A549 treated with Hydrocortisone at 1 μM for 4 hours (cell line): ENCODE data around the gene TXNDC16. TPM values are rescaled to one million over a fixed set of nuclear protein-coding genes. Genes with fewer than 3 reads are reported as not detected.

ENCODE experiments used
- total RNA-seq: library from RNA; stranded (reverse); fragments of 200-300 nt; extraction: Qiagen RNA extraction; gene quantifications from 5 replicates; pipeline ENCODE4 v1.2.3, GENCODE V29; 2022

TXNDC16 gene
- total RNA-seq = 0.92 to 1.4 TPM (median 0.98 TPM) in 5 replicates

DNA sequence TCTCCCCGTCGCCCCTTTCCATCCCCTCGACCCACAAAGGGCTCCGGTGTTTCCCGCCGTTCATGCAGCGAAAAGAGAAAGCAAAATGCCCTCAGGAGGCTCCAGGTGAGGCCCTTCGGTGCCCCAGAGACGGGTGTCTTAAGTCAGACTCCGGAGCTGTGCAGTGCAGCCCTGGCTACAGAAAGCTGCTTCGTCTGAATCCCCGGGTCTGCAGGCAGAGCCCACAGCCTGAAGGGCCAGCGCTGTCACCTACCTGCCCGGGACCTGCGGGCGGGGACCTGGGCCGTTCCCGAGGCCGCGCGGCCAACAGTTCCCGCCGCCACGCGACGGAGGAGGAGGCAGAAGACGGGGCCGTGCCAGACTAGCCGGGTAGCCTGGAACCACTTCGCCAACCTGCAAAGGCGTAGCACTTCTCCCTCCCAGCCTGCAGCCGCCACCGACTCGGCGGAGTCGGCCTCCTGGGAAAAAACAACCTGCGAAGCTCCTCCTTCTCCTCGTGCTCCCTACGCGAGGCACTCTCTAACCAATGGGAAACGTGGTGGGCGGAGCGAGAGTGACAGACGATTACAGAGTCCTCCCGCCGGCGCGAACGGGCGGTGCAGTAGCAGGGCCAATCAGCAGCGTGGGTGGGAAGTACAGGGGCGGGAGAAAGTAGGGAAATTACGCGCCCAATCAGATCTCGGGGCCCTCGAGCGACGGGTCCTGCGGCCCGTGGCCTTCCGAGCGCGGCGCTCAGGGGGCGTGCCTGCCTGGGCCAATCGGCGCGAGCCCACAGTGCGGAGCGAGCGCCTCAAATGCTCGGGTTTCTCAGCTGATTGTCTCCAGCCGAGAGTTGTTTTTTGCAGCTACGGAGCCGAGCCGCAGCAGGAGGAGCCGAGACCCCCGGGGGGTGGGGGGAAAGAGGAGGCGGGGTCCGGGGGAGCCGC lies at the start of gene TXNDC16, which contains the start of gene GPR137C:
Gene TXNDC16, minus strand, starts transcription at position 443 of the 926 bp plus-strand sequence. CDS start 8,948 bp downstream, outside the sequence.
Gene GPR137C, plus strand, starts transcription at position 774 of the 926 bp plus-strand sequence. CDS start 312 bp downstream, outside the sequence.

Other genes starting within 250 kb of the TXNDC16 start
- 2.5 to 4.4 TPM (median 4.2 TPM) in 5 replicates for gene PTGER2, start 238.2 kb downstream of the TXNDC16 start, total RNA-seq
- gene GPR137C, start 331 bp upstream of the TXNDC16 start, total RNA-seq = 0.05 to 0.25 TPM (median 0.08 TPM) in 5 replicates
- gene ERO1A, start 143.1 kb upstream of the TXNDC16 start, total RNA-seq = 45.5 to 56.5 TPM (median 51.7 TPM) in 5 replicates
- gene PSMC6, start 154.7 kb upstream of the TXNDC16 start, total RNA-seq = 80.2 to 123 TPM (median 81.7 TPM) in 5 replicates
- gene STYX, start 177.7 kb upstream of the TXNDC16 start, total RNA-seq = 4.8 to 7.2 TPM (median 5.5 TPM) in 5 replicates
- 44.7 to 52.9 TPM (median 49.0 TPM) in 5 replicates for gene GNPNAT1, start 239.1 kb upstream of the TXNDC16 start, total RNA-seq